HG03575 (cell line): ENCODE results near the gene UGT2B7.

Source experiments
- ATAC-seq: cut with Tn5 transposase; IDR thresholded peaks from one replicate; pipeline ENCODE4 v1.9.1; 2021; ENCODE audit not compliant: unreplicated experiment, insufficient number of reproducible peaks, low FRiP score; ENCODE audit errors: extremely low read depth

UGT2B7 gene

DNA sequence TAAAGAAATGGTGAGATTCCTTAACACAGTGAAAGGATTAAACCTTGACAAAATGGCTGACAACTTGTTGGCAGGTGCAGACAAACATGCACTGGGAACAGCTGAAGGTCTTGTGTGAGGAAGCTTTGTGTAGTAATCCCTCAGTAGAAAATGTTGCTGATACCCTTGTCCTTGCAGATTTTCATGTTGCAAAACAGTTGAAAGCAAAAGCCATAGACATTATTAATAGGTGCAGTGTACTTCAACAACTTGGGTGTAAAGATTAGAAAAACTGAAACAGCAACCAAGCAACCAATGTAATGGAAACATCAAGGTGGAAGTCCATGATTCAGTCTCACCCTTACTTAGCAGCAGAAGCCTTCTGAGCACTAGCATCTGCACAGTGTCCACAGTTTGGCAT lies 29.8 kb downstream of the UGT2B7 start:
- no peak for ATAC-seq

DNA sequence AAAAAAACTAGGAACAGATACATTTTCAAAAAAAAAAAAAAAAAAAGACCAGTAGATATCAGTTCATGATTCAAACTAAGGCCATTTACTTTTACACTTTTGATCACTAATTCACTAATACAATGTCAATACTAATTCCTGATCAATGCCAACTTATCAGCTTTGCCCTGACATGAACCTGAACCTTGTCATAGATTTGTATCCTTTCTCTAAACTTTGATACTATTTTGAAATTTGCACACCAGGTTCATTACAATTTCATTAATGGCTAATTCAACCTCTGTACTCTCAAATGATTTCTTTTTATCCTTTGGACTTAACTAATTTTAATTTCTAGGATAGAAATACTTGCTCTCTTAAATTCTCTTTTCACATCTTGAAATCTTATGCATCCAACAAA lies 37.7 kb downstream of the UGT2B7 start:
- no peak for ATAC-seq

DNA sequence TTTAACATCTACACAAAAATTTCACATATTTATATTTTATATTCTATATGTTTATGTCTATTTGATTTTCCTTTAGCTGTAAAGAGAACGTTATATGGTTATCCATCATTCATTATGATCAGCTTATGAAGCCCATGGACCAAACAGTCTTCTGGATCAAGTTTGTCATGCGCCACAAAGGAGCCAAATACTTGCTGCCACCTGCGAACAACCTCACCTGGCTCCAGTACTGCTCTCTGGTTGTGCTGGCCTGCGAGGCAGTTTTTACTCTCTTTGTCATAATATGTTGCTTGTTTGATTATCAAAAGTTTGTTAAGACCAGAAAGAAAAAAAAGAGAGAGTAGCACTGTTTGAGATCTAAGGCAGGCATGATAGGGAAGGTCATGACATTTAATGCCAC lies 38.2 kb downstream of the UGT2B7 start:
- no peak for ATAC-seq

DNA sequence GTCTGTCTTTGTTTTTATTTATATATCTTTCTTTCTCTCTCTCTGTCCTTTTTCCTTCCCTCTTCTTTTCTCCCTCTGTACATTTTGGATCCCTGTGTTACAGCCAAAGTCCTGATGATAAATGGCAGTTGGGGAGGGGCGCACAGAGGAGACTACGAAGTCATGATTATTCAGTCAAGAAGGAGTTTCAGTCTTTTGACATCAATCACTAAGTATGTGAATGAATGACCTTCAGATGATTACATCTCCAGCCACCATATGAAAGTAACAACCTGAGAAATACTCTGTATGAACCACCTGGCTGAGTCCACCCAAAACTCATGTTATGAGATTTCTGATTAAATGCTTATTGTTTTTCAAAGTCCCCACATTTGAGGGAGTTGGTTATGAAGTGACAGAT lies 45.0 kb downstream of the UGT2B7 start:
- ATAC-seq, result no peak

DNA sequence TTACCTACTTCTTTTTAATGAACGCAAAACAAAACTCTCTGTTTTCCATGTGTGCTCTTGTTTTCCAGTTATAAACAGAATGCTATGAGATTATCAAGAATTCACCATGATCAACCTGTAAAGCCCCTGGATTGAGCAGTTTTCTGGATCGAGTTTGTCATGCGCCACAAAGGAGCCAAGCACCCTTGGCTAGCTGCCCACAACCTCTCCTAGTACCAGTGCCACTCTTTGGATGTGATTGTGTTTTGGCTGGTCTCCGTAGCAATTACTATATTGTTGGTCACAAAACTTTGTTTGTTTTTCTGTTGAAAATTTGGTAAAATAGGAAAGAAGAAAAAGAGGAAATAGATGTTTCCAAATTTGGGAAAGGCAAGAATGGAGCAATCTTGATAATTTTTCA lies 51.1 kb downstream of the UGT2B7 start:
- ATAC-seq, result no peak

DNA sequence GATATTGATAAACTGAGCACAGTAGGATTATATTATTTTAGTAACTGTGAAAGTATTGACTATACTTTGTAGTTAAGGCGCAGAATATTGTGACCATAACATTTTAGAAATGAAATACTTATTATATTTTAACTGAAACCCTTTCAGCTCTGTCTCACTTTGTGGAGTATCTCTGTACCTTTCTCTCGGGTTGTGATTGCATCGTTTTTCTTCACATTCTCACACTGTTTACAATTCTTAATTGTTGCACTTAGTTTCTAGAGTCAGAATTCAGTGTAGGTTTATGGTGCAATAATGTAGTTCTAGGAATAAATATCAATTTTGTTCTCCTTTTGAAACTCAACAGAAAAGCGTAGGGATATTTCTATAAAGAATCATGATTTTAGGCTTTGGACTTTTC lies 57.7 kb downstream of the UGT2B7 start:
- ATAC-seq, result no peak

DNA sequence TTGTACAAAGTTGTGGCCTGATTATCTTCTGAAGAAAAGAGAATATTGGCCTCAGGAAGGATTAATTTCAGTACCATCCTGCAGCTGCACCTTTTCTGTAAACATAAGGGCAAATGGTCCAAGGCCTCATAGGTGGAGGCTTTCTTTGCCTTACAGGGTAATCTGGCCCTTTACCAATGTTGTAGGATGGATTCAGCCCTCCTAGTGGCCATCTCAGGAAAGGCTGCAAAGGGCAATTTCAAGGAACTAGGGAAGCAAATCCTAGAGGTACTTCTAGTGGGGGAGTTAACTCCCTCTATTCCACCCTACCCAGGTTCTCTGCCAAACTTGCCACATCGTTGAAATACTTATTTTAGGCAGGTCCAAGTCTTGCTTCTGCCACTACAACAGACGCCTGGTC lies 60.6 kb downstream of the UGT2B7 start:
- ATAC-seq, result no peak
